Left ventricle myocardium inferior (tissue), 1 donor: ENCODE measurements around the gene TSEN2. TPM values are rescaled to one million over a fixed set of nuclear protein-coding genes. Genes with fewer than 3 reads are reported as not detected.

Source experiments
- DNase-seq: peaks from one replicate; pipeline ENCODE4 v3.0.0-alpha.2; 2020
- H3K27ac ChIP-seq: fragments of 200-600 bp; replicated peaks from 2 replicates; pipeline ENCODE4 v1.8.0; 2021
- H3K27me3 ChIP-seq: fragments of 200-600 bp; 2 replicates; pipeline ENCODE4 v1.8.0; 2021; ENCODE audit warnings: low read depth
- H3K36me3 ChIP-seq: fragments of 200-600 bp; 2 replicates; pipeline ENCODE4 v1.8.0; 2021
- H3K4me1 ChIP-seq: fragments of 200-600 bp; 2 replicates; pipeline ENCODE4 v1.8.0; 2021
- H3K4me3 ChIP-seq: fragments of 200-600 bp; 2 replicates; pipeline ENCODE4 v1.8.0; 2021; ENCODE audit warnings: mild to moderate bottlenecking, moderate library complexity
- H3K9me3 ChIP-seq: fragments of 200-600 bp; replicated peaks from 2 replicates; pipeline ENCODE4 v1.8.0; 2021
- intact Hi-C: fragments of 100-400 bp; cut with micrococcal nuclease; formaldehyde crosslinking; loops from one replicate; pipeline ENCODE4 v1.11.0; 2022
- total RNA-seq: library from RNA; stranded (reverse); fragmentation: NEBNext Ultra II Directional; extraction: Animal tissue kit (Norgen Biotek cat#: 25700); gene quantifications from one replicate; pipeline ENCODE4 v1.2.1, GENCODE V29; 2021
- TF ChIP-seq, protein P1 (sequence below): fragments of 200-600 bp; IDR thresholded peaks from 2 replicates; pipeline ENCODE4 v1.8.0; 2021; ENCODE audit warnings: antibody characterized with exemption, mild to moderate bottlenecking, borderline replicate concordance
- donor health status: DM: no; HTN: yes; CAD: no; lungs with severe emphysema.

TSEN2 gene
- total RNA-seq, 1 donor from 2014 or later = 22.5 TPM

DNA sequence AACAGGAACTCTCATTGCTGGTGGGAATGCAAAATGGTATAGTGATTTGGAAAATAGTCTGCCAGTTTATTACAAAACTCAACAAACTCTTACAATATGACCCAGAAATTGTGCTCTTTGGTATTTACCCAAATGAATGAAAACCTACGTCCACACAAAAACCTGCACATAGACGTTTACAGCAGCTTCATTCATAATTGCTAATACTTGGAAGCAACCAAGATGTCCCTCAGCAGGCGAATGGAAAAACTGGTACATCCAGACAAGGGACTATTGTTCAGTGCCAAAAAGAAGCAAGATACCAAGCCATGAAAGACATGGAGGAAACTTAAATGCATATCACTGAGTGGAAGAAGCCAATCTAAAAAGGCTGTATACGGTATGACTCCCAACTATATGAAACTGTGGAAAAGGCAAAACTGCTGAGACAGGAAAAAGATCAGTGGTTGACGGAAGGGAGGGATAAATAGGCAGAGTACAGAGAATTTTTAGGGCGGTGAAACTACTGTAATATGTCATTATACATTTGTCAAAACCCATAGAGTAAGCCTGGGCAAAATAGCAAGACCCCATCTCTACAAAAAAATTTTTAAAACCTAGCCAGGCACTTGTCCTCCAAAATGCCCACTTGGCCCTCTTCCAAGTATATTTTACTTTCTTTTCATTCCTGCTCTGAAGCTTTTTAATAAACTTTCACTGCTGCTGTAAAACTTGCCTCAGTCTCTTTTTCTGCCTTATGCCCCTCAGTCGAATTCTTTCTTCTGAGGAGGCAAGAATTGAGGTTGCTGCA lies 65.9 kb downstream of the TSEN2 start:
- no peaks in the 10 kb centered on the region for H3K9me3 ChIP-seq
- peaks cover 6% of the 10 kb centered on the region for H3K4me1 ChIP-seq
- no peak overlapping the region for H3K4me3 ChIP-seq
- no peak overlapping the region for H3K27ac ChIP-seq
- H3K36me3 ChIP-seq = no peaks in the 10 kb centered on the region
- DNase-seq = no peak
- intact Hi-C loops = no loop called here
- peaks cover 17% of the 10 kb centered on the region for H3K27me3 ChIP-seq
- TF ChIP-seq, protein P1, sequence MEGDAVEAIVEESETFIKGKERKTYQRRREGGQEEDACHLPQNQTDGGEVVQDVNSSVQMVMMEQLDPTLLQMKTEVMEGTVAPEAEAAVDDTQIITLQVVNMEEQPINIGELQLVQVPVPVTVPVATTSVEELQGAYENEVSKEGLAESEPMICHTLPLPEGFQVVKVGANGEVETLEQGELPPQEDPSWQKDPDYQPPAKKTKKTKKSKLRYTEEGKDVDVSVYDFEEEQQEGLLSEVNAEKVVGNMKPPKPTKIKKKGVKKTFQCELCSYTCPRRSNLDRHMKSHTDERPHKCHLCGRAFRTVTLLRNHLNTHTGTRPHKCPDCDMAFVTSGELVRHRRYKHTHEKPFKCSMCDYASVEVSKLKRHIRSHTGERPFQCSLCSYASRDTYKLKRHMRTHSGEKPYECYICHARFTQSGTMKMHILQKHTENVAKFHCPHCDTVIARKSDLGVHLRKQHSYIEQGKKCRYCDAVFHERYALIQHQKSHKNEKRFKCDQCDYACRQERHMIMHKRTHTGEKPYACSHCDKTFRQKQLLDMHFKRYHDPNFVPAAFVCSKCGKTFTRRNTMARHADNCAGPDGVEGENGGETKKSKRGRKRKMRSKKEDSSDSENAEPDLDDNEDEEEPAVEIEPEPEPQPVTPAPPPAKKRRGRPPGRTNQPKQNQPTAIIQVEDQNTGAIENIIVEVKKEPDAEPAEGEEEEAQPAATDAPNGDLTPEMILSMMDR = no peak

GRCh38 chr3:12553921-12554391 lies 69.7 kb downstream of the TSEN2 start:
- TF ChIP-seq, protein P1 = no peak
- H3K4me1 ChIP-seq = peaks cover 40% of the 10 kb centered on the region
- peak overlapping the region; percentile 59 for H3K4me3 ChIP-seq
- no peaks in the 10 kb centered on the region for H3K36me3 ChIP-seq
- no peaks in the 10 kb centered on the region for H3K9me3 ChIP-seq
- no peak for DNase-seq
- peaks cover 17% of the 10 kb centered on the region for H3K27me3 ChIP-seq
- peak overlapping the region; percentile 3 for H3K27ac ChIP-seq
- intact Hi-C loops = no loop called here

GRCh38 chr3:12556314-12556689 lies 72.0 kb downstream of the TSEN2 start:
- H3K9me3 ChIP-seq = no peaks in the 10 kb centered on the region
- peaks cover 17% of the 10 kb centered on the region for H3K27me3 ChIP-seq
- no peak for DNase-seq
- H3K4me1 ChIP-seq = peaks cover 63% of the 10 kb centered on the region
- TF ChIP-seq, protein P1 = no peak
- H3K27ac ChIP-seq = peak overlapping the region; percentile 98
- no peaks in the 10 kb centered on the region for H3K36me3 ChIP-seq
- H3K4me3 ChIP-seq = peak overlapping the region; percentile 93
- intact Hi-C loops = no loop called here

GRCh38 chr3:12556690-12557472 lies 72.6 kb downstream of the TSEN2 start, which contains the start of gene MKRN2:
TSS of gene MKRN2 (plus strand) at chr3:12557087. CDS start at chr3:12557151, 64 bp downstream.
- TF ChIP-seq, protein P1 = no peak
- Histone ChIP-seq H3K36me3 (no peaks in the 10 kb centered on the region), H3K9me3 (no peaks in the 10 kb centered on the region), H3K27me3 (peaks cover 15% of the 10 kb centered on the region), H3K4me1 (peaks cover 69% of the 10 kb centered on the region), H3K4me3 (peak within 1 kb of the TSS; percentile 93), H3K27ac (peak within 1 kb of the TSS; percentile 98)
- DNase-seq = peak; percentile 88
- intact Hi-C loops = no loop called here

DNA sequence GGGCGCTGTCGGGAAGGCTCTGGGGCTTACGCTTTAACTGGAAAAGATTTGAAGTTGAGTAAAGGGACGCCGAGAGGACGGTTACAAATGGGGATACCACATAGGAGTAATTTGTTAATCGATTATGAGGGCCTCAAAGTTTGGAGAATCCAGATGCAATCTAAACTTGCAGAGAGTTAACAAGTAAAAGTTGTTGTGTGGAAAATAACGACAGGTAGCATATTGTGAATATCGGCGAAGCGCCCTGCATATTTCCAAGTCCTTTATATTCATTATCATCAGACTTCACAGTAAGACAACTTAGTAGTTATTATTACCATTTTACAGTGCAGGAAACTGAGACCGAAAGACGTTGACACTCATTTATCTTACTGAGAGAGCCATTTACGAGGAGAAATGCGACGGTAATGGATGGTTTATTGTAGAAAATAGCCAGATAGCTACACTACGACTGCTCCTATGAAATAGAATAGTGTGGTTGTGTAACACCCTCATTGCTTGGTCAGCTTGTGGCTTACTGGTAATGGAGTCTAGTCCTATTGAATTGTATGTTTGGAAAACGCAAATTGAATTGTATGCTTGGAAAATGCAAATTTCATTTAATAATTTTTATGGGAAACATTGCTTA lies 73.3 kb downstream of the TSEN2 start:
- Histone ChIP-seq H3K9me3 (no peaks in the 10 kb centered on the region), H3K4me1 (peaks cover 76% of the 10 kb centered on the region)
- intact Hi-C loops = no loop called here

More for the DNA sequence above, 73.3 kb downstream of the TSEN2 start:
- no peak for DNase-seq
- Histone ChIP-seq H3K27me3 (peaks cover 11% of the 10 kb centered on the region), H3K36me3 (no peaks in the 10 kb centered on the region), H3K27ac (peak overlapping the region; percentile 98), H3K4me3 (peak overlapping the region; percentile 93)
- TF ChIP-seq, protein P1 = no peak
